WTC11 (cell line): ENCODE measurements around the gene TIMM44. TPM values are rescaled to one million over a fixed set of nuclear protein-coding genes. Genes with fewer than 3 reads are reported as not detected.

Source experiments
- ATAC-seq: fragments of 200-7000 bp; cut with Tn5 transposase; 2 replicates; pipeline ENCODE4 v1.10.0; 2021; ENCODE audit warnings: mild to moderate bottlenecking, moderate library complexity
- CTCF ChIA-PET: fragments of 300-600 bp; sonication (Branson Sonifier 250); formaldehyde crosslinking; loops from one replicate; lab custom pipeline; 2021; ENCODE audit warnings: antibody characterized with exemption; lab: Charles Lee
- POLR2A ChIA-PET: fragments of 350-600 bp; sonication (Branson Sonifier 250); formaldehyde crosslinking; loops from one replicate; lab custom pipeline; 2021; ENCODE audit warnings: antibody characterized with exemption; lab: Charles Lee
- DNase-seq: peaks from one replicate; pipeline ENCODE4 v3.0.0; 2021; ENCODE audit warnings: low spot score
- H3K27ac Mint-ChIP-seq: 2 replicates; pipeline ENCODE4 v1.8.0; 2021; ENCODE audit warnings: mixed read lengths
- H3K27me3 Mint-ChIP-seq: 2 replicates; pipeline ENCODE4 v1.8.0; 2021; ENCODE audit warnings: low read depth, mild to moderate bottlenecking, moderate library complexity, mixed read lengths
- H3K36me3 Mint-ChIP-seq: 2 replicates; pipeline ENCODE4 v1.8.0; 2021; ENCODE audit warnings: mixed read lengths
- H3K4me1 Mint-ChIP-seq: 2 replicates; pipeline ENCODE4 v1.8.0; 2022; ENCODE audit warnings: mixed read lengths
- H3K4me3 Mint-ChIP-seq: 2 replicates; pipeline ENCODE4 v1.8.0; 2021; ENCODE audit warnings: mild to moderate bottlenecking, moderate library complexity, mixed read lengths
- H3K9me3 Mint-ChIP-seq: 2 replicates; pipeline ENCODE4 v1.8.0; 2021; ENCODE audit warnings: mixed read lengths
- ESRRA ChIP-seq: sonication (generic); formaldehyde crosslinking; IDR thresholded peaks from 2 replicates; pipeline ENCODE4 v1.8.1; 2022; ENCODE audit warnings: mild to moderate bottlenecking, missing genetic modification reagents, borderline replicate concordance
- GABPB1 ChIP-seq: sonication (generic); formaldehyde crosslinking; IDR thresholded peaks from 2 replicates; pipeline ENCODE4 v1.8.1; 2023; ENCODE audit warnings: mild to moderate bottlenecking, missing genetic modification reagents
- NFE2L1 ChIP-seq: sonication (generic); formaldehyde crosslinking; IDR thresholded peaks from 2 replicates; pipeline ENCODE4 v1.8.1; 2023; ENCODE audit warnings: missing genetic modification reagents
- NR1H2 ChIP-seq: sonication (generic); formaldehyde crosslinking; IDR thresholded peaks from 2 replicates; pipeline ENCODE4 v1.9.0; 2021; ENCODE audit warnings: mild to moderate bottlenecking, moderate library complexity, missing genetic modification reagents
- NR2C2 ChIP-seq: sonication (generic); formaldehyde crosslinking; IDR thresholded peaks from 2 replicates; pipeline ENCODE4 v1.8.0; 2022; ENCODE audit warnings: mild to moderate bottlenecking, missing genetic modification reagents
- PRRX2 ChIP-seq: fragments of 250-450 bp; sonication (Bioruptor Pico); IDR thresholded peaks from 2 replicates; pipeline ENCODE4 v1.8.0; 2021; ENCODE audit warnings: mild to moderate bottlenecking
- TEAD1 ChIP-seq: sonication (generic); formaldehyde crosslinking; IDR thresholded peaks from 2 replicates; pipeline ENCODE4 v1.8.0; 2022; ENCODE audit warnings: mild to moderate bottlenecking, missing genetic modification reagents
- TEAD4 ChIP-seq: sonication (generic); formaldehyde crosslinking; IDR thresholded peaks from 2 replicates; pipeline ENCODE4 v1.8.0; 2022; ENCODE audit warnings: mild to moderate bottlenecking, missing genetic modification reagents
- ZBTB21 ChIP-seq: sonication (generic); formaldehyde crosslinking; IDR thresholded peaks from 2 replicates; pipeline ENCODE4 v1.8.1; 2023; ENCODE audit warnings: mild to moderate bottlenecking, missing genetic modification reagents, borderline replicate concordance
- ZNF396 ChIP-seq: fragments of 250-450 bp; sonication (Bioruptor Pico); IDR thresholded peaks from 2 replicates; pipeline ENCODE4 v1.8.0; 2021; ENCODE audit warnings: mild to moderate bottlenecking, moderate library complexity, borderline replicate concordance
- ZNF423 ChIP-seq: fragments of 250-450 bp; sonication (Bioruptor Pico); IDR thresholded peaks from 2 replicates; pipeline ENCODE4 v2.1.2; 2022; ENCODE audit warnings: mild to moderate bottlenecking, moderate library complexity
- ZNF671 ChIP-seq: fragments of 250-450 bp; sonication (Bioruptor Pico); IDR thresholded peaks from 2 replicates; pipeline ENCODE4 v1.8.0; 2021; ENCODE audit warnings: mild to moderate bottlenecking
- total RNA-seq: library from RNA; stranded (reverse); gene quantifications from 3 replicates; pipeline ENCODE4 v1.2.3, GENCODE V29; 2021
- TF ChIP-seq, protein P1 (sequence below): sonication (generic); formaldehyde crosslinking; IDR thresholded peaks from 2 replicates; pipeline ENCODE4 v1.8.0; 2022; ENCODE audit warnings: mild to moderate bottlenecking, missing genetic modification reagents
- TF ChIP-seq, protein P2 (sequence below): sonication (generic); formaldehyde crosslinking; conservative IDR thresholded peaks from 2 replicates; pipeline ENCODE4 v1.8.1; 2023; ENCODE audit warnings: mild to moderate bottlenecking, low read depth, missing genetic modification reagents, moderate library complexity
- TF ChIP-seq, protein P3 (sequence below): fragments of 250-450 bp; sonication (Bioruptor Pico); conservative IDR thresholded peaks from 2 replicates; pipeline ENCODE4 v1.9.0; 2021; ENCODE audit warnings: mild to moderate bottlenecking
- TF ChIP-seq, protein P4 (sequence below): sonication (generic); formaldehyde crosslinking; IDR thresholded peaks from 2 replicates; pipeline ENCODE4 v1.8.1; 2022; ENCODE audit warnings: low read depth, mild to moderate bottlenecking, moderate library complexity, missing genetic modification reagents, borderline replicate concordance
- TF ChIP-seq, protein P5 (sequence below): sonication (generic); formaldehyde crosslinking; IDR thresholded peaks from 2 replicates; pipeline ENCODE4 v1.8.1; 2023; ENCODE audit warnings: mild to moderate bottlenecking, missing genetic modification reagents
- TF ChIP-seq, protein P6 (sequence below): sonication (generic); formaldehyde crosslinking; IDR thresholded peaks from 2 replicates; pipeline ENCODE4 v1.8.1; 2023; ENCODE audit warnings: mild to moderate bottlenecking, moderate library complexity, missing genetic modification reagents
- TF ChIP-seq, protein P7 (sequence below): sonication (generic); formaldehyde crosslinking; IDR thresholded peaks from 2 replicates; pipeline ENCODE4 v1.8.0; 2023; ENCODE audit warnings: missing genetic modification reagents, mild to moderate bottlenecking, borderline replicate concordance

TIMM44 gene
- total RNA-seq, 1 experiment from 2014 or later, result 129 TPM

DNA sequence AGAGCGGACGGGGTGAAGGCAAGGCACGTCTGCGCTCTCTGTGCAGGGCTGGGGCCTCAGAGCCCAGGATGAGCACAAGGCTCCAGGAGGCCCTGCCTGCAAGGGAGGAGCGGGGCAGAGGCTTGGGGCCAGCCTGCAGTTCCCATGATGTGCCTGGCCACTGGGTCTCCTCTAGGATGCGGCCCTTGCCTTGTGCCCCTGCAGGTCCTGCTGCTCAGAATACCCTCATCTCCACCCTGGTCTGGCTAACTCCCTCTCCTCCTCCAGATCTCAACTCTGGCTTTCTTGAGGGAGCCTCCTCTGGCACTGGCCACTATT lies 34.2 kb upstream of the TIMM44 start:
- TF ChIP-seq TEAD1 (CRISPR knock-in tag), result no peak
- TF ChIP-seq, protein P1, sequence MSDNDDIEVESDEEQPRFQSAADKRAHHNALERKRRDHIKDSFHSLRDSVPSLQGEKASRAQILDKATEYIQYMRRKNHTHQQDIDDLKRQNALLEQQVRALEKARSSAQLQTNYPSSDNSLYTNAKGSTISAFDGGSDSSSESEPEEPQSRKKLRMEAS (CRISPR knock-in tag), result no peak
- no peak for TF ChIP-seq ZNF423 (CRISPR knock-in tag)
- no peak for TF ChIP-seq ESRRA (CRISPR knock-in tag)
- TF ChIP-seq, protein P2, sequence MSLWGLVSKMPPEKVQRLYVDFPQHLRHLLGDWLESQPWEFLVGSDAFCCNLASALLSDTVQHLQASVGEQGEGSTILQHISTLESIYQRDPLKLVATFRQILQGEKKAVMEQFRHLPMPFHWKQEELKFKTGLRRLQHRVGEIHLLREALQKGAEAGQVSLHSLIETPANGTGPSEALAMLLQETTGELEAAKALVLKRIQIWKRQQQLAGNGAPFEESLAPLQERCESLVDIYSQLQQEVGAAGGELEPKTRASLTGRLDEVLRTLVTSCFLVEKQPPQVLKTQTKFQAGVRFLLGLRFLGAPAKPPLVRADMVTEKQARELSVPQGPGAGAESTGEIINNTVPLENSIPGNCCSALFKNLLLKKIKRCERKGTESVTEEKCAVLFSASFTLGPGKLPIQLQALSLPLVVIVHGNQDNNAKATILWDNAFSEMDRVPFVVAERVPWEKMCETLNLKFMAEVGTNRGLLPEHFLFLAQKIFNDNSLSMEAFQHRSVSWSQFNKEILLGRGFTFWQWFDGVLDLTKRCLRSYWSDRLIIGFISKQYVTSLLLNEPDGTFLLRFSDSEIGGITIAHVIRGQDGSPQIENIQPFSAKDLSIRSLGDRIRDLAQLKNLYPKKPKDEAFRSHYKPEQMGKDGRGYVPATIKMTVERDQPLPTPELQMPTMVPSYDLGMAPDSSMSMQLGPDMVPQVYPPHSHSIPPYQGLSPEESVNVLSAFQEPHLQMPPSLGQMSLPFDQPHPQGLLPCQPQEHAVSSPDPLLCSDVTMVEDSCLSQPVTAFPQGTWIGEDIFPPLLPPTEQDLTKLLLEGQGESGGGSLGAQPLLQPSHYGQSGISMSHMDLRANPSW (CRISPR knock-in tag), result no peak
- TF ChIP-seq ZBTB21 (CRISPR knock-in tag), result no peak
- no peaks in the 10 kb centered on the region for H3K9me3 Mint-ChIP-seq
- POLR2A ChIA-PET, result no interaction called here
- peaks cover 43% of the 10 kb centered on the region for H3K36me3 Mint-ChIP-seq
- no peak for ATAC-seq
- H3K27ac Mint-ChIP-seq, result no peak overlapping the region
- H3K27me3 Mint-ChIP-seq, result no peaks in the 10 kb centered on the region
- H3K4me3 Mint-ChIP-seq, result no peak overlapping the region
- H3K4me1 Mint-ChIP-seq, result no peaks in the 10 kb centered on the region
- CTCF ChIA-PET, result no interaction called here
- DNase-seq, result no peak

DNA sequence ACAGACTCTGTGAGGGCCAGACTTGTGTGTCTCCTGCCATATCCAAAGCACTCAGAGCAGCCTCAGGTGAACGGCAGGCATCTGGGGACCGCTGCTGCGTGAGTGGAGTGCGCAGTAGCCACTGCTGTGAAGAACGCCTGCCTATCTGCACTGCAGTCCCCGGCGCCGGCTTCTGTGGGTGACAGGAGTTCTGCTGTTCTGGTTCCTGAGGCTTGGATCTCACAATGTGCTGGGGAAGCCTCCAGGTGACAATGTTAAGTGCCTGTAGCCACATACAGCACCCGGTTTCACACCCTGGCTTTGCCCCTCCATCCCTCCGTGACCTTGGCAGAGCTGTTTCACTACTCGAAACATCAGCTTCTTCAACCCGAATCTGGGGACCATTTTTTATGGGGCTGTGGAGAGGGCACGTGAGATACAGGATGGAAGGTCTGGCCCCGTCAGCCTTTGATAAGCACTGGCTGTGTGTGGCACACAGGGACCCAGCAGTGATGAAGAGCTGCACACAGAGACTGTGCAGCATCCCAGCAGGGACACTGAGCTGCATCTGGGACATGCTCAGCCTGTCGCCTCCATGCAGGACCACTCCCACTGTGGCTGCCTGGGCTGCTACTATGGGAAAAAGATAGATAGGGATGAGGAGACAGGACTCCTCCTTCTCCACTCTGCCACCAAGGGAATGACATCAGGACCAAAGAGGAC lies 33.7 kb upstream of the TIMM44 start:
- Mint-ChIP-seq H3K27ac (no peak overlapping the region), H3K36me3 (peaks cover 38% of the 10 kb centered on the region), H3K4me1 (no peaks in the 10 kb centered on the region), H3K27me3 (no peaks in the 10 kb centered on the region), H3K4me3 (no peak overlapping the region), H3K9me3 (no peaks in the 10 kb centered on the region)
- ChIA-PET POLR2A (no interaction called here), CTCF (no interaction called here)
- no peak for ATAC-seq
- no peak for DNase-seq
- no peak for TF ChIP-seq ZNF396 (CRISPR knock-in tag)
- TF ChIP-seq, protein P3, sequence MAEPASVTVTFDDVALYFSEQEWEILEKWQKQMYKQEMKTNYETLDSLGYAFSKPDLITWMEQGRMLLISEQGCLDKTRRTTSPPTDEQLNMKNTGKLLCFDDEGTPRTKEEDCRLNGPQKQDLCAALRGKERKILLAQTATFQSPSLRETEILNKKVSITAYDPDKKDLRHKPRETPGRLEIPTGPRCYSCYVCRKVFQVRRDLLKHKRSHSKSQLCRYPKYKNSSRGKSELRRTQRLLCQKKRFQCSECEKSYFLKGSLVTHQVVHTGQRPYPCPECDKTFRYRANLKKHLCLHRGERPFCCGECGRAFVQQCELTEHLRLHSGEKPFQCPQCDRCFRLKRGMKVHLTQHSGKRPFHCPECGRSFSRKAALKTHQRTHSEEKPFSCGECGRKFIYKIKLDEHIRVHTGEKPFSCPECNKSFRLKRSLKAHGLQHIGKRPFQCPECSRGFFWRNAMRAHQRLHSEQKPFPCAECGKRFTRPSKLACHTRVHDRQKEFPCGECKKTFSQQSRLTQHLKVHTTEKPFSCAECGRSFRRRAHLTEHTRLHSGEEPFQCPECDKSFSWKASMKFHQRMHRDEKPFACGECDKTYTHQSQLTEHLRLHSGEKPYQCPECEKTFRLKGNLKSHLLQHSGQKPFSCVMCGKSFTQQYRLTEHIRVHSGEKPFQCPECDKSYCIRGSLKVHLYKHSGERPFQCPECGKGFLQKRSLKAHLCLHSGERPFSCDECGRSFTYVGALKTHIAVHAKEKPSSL (CRISPR knock-in tag), result no peak
- TF ChIP-seq, protein P4, sequence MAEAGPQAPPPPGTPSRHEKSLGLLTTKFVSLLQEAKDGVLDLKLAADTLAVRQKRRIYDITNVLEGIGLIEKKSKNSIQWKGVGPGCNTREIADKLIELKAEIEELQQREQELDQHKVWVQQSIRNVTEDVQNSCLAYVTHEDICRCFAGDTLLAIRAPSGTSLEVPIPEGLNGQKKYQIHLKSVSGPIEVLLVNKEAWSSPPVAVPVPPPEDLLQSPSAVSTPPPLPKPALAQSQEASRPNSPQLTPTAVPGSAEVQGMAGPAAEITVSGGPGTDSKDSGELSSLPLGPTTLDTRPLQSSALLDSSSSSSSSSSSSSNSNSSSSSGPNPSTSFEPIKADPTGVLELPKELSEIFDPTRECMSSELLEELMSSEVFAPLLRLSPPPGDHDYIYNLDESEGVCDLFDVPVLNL, result no peak
- no peak for TF ChIP-seq NR1H2 (CRISPR knock-in tag)
- TF ChIP-seq TEAD4 (CRISPR knock-in tag), result no peak
- TF ChIP-seq NR2C2 (CRISPR knock-in tag), result no peak
- no peak for TF ChIP-seq TEAD1 (CRISPR knock-in tag)
- TF ChIP-seq NFE2L1 (CRISPR knock-in tag), result no peak
- TF ChIP-seq, protein P5, sequence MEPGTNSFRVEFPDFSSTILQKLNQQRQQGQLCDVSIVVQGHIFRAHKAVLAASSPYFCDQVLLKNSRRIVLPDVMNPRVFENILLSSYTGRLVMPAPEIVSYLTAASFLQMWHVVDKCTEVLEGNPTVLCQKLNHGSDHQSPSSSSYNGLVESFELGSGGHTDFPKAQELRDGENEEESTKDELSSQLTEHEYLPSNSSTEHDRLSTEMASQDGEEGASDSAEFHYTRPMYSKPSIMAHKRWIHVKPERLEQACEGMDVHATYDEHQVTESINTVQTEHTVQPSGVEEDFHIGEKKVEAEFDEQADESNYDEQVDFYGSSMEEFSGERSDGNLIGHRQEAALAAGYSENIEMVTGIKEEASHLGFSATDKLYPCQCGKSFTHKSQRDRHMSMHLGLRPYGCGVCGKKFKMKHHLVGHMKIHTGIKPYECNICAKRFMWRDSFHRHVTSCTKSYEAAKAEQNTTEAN (CRISPR knock-in tag), result no peak
- TF ChIP-seq, protein P6, sequence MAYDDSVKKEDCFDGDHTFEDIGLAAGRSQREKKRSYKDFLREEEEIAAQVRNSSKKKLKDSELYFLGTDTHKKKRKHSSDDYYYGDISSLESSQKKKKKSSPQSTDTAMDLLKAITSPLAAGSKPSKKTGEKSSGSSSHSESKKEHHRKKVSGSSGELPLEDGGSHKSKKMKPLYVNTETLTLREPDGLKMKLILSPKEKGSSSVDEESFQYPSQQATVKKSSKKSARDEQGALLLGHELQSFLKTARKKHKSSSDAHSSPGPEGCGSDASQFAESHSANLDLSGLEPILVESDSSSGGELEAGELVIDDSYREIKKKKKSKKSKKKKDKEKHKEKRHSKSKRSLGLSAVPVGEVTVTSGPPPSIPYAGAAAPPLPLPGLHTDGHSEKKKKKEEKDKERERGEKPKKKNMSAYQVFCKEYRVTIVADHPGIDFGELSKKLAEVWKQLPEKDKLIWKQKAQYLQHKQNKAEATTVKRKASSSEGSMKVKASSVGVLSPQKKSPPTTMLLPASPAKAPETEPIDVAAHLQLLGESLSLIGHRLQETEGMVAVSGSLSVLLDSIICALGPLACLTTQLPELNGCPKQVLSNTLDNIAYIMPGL, result no peak
- TF ChIP-seq GABPB1 (CRISPR knock-in tag), result no peak
- TF ChIP-seq, protein P7, sequence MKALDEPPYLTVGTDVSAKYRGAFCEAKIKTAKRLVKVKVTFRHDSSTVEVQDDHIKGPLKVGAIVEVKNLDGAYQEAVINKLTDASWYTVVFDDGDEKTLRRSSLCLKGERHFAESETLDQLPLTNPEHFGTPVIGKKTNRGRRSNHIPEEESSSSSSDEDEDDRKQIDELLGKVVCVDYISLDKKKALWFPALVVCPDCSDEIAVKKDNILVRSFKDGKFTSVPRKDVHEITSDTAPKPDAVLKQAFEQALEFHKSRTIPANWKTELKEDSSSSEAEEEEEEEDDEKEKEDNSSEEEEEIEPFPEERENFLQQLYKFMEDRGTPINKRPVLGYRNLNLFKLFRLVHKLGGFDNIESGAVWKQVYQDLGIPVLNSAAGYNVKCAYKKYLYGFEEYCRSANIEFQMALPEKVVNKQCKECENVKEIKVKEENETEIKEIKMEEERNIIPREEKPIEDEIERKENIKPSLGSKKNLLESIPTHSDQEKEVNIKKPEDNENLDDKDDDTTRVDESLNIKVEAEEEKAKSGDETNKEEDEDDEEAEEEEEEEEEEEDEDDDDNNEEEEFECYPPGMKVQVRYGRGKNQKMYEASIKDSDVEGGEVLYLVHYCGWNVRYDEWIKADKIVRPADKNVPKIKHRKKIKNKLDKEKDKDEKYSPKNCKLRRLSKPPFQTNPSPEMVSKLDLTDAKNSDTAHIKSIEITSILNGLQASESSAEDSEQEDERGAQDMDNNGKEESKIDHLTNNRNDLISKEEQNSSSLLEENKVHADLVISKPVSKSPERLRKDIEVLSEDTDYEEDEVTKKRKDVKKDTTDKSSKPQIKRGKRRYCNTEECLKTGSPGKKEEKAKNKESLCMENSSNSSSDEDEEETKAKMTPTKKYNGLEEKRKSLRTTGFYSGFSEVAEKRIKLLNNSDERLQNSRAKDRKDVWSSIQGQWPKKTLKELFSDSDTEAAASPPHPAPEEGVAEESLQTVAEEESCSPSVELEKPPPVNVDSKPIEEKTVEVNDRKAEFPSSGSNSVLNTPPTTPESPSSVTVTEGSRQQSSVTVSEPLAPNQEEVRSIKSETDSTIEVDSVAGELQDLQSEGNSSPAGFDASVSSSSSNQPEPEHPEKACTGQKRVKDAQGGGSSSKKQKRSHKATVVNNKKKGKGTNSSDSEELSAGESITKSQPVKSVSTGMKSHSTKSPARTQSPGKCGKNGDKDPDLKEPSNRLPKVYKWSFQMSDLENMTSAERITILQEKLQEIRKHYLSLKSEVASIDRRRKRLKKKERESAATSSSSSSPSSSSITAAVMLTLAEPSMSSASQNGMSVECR (CRISPR knock-in tag), result no peak
- no peak for TF ChIP-seq ZNF671 (CRISPR knock-in tag)
- no peak for TF ChIP-seq PRRX2 (CRISPR knock-in tag)
